ENCODE data around the gene ACMSD. TPM values are rescaled to one million over a fixed set of nuclear protein-coding genes. Genes with fewer than 3 reads are reported as not detected.

Gene ACMSD
- total and polyA plus RNA-seq, 2 experiments from 2014 or later, result 0.11 TPM; not detected in 1

DNA sequence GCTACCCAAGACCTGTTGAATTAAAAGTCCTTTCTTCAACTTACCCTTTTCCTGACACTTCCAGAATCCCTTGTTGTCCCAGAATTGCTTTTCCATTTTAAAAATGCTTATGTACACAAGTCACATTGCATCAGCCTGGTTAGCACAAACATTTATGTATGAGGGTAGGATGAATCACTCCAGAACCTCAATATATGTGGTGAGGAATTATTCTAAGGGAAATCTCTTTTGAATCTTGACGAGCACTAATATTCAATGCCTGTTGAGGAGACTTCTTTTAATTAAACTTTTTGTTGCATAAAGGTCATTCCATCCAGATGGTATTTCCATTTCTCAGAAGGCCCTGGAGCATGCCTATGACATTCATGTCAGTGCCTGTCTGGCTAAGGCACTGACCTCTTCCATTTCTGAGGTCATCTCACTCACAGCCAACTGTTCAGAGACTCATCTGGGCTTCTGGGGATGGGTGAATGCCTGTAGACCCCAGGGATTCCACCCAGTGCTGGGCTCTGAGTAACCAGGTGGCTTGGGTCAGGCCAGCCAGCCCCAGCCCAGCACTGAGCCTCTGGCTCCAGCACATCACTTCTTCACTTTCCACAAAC lies 28.2 kb downstream of the ACMSD start (continued):
- TF ChIP-seq, protein P1, sequence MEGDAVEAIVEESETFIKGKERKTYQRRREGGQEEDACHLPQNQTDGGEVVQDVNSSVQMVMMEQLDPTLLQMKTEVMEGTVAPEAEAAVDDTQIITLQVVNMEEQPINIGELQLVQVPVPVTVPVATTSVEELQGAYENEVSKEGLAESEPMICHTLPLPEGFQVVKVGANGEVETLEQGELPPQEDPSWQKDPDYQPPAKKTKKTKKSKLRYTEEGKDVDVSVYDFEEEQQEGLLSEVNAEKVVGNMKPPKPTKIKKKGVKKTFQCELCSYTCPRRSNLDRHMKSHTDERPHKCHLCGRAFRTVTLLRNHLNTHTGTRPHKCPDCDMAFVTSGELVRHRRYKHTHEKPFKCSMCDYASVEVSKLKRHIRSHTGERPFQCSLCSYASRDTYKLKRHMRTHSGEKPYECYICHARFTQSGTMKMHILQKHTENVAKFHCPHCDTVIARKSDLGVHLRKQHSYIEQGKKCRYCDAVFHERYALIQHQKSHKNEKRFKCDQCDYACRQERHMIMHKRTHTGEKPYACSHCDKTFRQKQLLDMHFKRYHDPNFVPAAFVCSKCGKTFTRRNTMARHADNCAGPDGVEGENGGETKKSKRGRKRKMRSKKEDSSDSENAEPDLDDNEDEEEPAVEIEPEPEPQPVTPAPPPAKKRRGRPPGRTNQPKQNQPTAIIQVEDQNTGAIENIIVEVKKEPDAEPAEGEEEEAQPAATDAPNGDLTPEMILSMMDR (conservative IDR thresholded peaks at IDR 0.05; ENCODE audit: low read depth in 2 of 2), result no peak
- TF ChIP-seq POLR2AphosphoS5 (IDR thresholded peaks at IDR 0.05; ENCODE audit: low read depth) (no peak), STAT1 (IDR thresholded peaks at IDR 0.05; ENCODE audit: unreplicated experiment) (no peak), JUNB (IDR thresholded peaks at IDR 0.05; ENCODE audit: unreplicated experiment) (no peak), EZH2phosphoT487 (IDR thresholded peaks at IDR 0.05; ENCODE audit: unreplicated experiment) (no peak), ZNF114 (CRISPR knock-in tag; IDR thresholded peaks at IDR 0.05) (no peak)

DNA sequence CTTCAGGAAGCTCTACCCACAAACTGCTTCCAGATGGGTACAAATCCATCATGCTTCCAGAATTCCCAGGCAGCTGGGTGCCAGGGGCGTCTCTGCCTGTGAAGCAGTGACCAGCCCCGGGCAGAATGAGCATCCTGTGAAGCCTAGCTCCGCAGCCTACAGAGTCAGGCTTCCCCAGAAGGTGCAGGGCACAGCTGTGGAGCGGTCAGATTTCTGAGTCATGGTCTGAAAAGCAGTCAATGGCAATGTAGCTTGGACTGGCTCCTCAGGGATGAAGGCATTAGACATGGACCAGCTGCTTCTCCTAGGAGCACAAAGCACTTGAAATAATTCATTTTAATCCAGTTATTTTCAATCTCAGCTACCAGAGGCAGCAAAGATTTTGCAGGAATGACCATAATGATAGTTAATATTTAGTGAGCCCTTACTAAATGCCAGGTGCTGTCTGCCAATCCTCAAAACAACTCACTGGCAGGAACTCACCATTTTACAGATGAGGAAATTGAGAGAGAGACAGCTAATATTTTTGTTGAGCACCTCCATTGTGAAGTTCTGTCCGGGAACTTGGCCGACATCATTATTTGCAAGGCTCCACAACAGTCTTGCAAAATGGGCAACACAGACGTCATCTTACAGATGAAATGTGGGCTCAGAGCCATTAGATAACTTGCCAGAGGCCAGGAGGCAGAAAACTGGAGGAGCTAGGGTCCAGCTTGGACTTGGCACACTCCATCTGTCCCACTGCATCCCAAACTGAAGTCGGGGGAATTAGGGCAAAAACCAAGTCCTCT lies 31.7 kb downstream of the ACMSD start:
- Mint-ChIP-seq H3K4me1 (no peaks in the 10 kb centered on the region; the same call in 2 of the 3 replicates), H3K27me3 (ENCODE audit: insufficient read depth, low read depth, poor library complexity) (no peaks in the 10 kb centered on the region), H3K9me3 (no peaks in the 10 kb centered on the region), H3K4me3 (no peak overlapping the region), H3K36me3 (ENCODE audit: low read depth) (no peaks in the 10 kb centered on the region), H3K27ac (no peak overlapping the region)
- no peaks in the 10 kb centered on the region for H3K27me3 ChIP-seq (ENCODE audit: insufficient read depth)
- no peak overlapping the region for H3K4me3 ChIP-seq
- no peaks in the 10 kb centered on the region for H3K79me2 ChIP-seq (replicated peaks; ENCODE audit: insufficient read depth)
- ATAC-seq (no peak), DNase-seq (ENCODE audit: low spot score) (no peak)
- H3K36me3 ChIP-seq (ENCODE audit: insufficient read depth), result no peaks in the 10 kb centered on the region
- H3K4me1 ChIP-seq (ENCODE audit: insufficient read depth), result no peaks in the 10 kb centered on the region
- H3K27ac ChIP-seq (ENCODE audit: low read depth), result no peak overlapping the region
- no peaks in the 10 kb centered on the region; the same call in 1 of the 2 replicates for H4K20me1 ChIP-seq (replicated peaks; ENCODE audit: insufficient read depth)
- H2AFZ ChIP-seq, result no peak overlapping the region
- H3F3A ChIP-seq (replicated peaks; ENCODE audit: low read depth), result no peaks in the 10 kb centered on the region
- no peak overlapping the region for H3K4me2 ChIP-seq
- no peaks in the 10 kb centered on the region; the same call in 1 of the 2 replicates for H3K9me2 ChIP-seq (ENCODE audit: insufficient read depth)
- TF ChIP-seq ZNF114 (CRISPR knock-in tag; IDR thresholded peaks at IDR 0.05), result no peak
- no peak for TF ChIP-seq STAT1 (IDR thresholded peaks at IDR 0.05; ENCODE audit: unreplicated experiment)
- no peak for TF ChIP-seq POLR2AphosphoS5 (IDR thresholded peaks at IDR 0.05; ENCODE audit: low read depth)
- TF ChIP-seq, protein P1 (conservative IDR thresholded peaks at IDR 0.05; ENCODE audit: low read depth in 2 of 2), result no peak
- no peak for TF ChIP-seq EZH2phosphoT487 (IDR thresholded peaks at IDR 0.05; ENCODE audit: unreplicated experiment)
- no peak for TF ChIP-seq JUNB (IDR thresholded peaks at IDR 0.05; ENCODE audit: unreplicated experiment)
- no peak for TF ChIP-seq EZH2 (IDR thresholded peaks at IDR 0.05; ENCODE audit: low read depth, unreplicated experiment)
- no peak for TF ChIP-seq NANOG (IDR thresholded peaks at IDR 0.05; ENCODE audit: borderline replicate concordance)
- TF ChIP-seq, protein P2, sequence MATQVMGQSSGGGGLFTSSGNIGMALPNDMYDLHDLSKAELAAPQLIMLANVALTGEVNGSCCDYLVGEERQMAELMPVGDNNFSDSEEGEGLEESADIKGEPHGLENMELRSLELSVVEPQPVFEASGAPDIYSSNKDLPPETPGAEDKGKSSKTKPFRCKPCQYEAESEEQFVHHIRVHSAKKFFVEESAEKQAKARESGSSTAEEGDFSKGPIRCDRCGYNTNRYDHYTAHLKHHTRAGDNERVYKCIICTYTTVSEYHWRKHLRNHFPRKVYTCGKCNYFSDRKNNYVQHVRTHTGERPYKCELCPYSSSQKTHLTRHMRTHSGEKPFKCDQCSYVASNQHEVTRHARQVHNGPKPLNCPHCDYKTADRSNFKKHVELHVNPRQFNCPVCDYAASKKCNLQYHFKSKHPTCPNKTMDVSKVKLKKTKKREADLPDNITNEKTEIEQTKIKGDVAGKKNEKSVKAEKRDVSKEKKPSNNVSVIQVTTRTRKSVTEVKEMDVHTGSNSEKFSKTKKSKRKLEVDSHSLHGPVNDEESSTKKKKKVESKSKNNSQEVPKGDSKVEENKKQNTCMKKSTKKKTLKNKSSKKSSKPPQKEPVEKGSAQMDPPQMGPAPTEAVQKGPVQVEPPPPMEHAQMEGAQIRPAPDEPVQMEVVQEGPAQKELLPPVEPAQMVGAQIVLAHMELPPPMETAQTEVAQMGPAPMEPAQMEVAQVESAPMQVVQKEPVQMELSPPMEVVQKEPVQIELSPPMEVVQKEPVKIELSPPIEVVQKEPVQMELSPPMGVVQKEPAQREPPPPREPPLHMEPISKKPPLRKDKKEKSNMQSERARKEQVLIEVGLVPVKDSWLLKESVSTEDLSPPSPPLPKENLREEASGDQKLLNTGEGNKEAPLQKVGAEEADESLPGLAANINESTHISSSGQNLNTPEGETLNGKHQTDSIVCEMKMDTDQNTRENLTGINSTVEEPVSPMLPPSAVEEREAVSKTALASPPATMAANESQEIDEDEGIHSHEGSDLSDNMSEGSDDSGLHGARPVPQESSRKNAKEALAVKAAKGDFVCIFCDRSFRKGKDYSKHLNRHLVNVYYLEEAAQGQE (IDR thresholded peaks at IDR 0.05; ENCODE audit: unreplicated experiment), result no peak

Data from GM23338 (cell line).